GM03348 (cell line): ENCODE results near the gene NRIP2.

Experiments used
- DNase-seq: peaks from one replicate; pipeline ENCODE4 v3.0.0; 2012; ENCODE audit warnings: low spot score

Gene NRIP2

GRCh38 chr12:2804393-2805142 is 30.3 kb downstream of the NRIP2 start:
- DNase-seq: peak; percentile 71

DNA sequence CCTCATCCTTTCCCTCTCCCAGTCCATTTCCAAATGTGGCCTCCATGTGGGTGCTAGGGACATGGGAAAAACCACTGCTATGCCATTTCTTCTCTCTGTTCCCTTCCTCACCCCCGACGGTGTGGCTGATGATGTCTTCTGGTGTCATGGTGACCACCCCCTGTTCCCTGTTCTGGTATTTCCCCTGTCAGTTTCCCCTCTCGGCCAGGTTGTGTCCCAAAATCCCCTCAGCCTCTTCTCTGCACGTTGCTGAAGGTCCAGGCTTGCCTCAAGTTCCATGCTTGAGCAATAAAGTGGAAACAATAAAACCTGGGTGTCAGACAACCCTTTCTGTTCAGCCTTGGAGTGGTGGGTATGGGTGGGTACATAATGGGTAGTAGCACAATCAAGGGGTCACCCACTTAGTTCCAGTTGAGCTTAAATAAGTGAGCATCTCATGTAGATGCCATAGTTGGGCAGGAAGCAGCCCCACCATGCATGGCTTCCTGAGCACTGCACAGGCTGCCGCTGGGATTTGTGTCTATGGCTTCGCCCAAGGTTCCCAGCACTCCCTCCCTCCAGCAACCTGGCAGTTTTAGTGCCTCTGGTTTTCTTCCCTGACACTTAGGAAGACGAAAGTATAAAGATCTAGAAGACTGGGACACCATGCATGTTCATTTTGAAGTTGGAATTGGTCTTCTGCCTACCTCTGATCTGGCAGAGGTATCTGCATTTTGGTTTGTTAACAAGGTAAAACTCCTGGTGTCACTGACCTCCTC is 31.0 kb downstream of the NRIP2 start:
- no peak for DNase-seq

- no peak for DNase-seq
Observed at GRCh38 chr12:2801044-2801783, 33.6 kb downstream of the NRIP2 start.

DNA sequence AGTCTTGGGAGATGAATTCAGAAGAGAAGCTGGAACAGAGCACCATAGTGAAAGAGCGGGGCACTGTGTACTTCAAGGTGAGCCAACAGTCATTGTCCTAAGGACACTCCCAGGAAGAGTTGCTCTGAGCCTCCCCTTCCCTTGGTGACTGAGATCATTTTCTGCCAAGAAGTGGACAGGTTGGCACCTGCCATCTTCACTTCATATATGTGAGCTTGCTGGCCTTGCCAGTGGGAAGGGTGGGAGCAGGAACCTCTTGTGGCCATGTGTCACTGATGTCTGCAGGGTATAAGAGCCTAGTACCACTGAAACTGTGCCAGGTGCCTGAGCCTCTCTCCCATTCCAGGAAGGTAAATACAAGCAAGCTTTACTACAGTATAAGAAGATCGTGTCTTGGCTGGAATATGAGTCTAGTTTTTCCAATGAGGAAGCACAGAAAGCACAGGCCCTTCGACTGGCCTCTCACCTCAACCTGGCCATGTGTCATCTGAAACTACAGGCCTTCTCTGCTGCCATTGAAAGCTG is 34.7 kb downstream of the NRIP2 start:
- DNase-seq: no peak

DNA sequence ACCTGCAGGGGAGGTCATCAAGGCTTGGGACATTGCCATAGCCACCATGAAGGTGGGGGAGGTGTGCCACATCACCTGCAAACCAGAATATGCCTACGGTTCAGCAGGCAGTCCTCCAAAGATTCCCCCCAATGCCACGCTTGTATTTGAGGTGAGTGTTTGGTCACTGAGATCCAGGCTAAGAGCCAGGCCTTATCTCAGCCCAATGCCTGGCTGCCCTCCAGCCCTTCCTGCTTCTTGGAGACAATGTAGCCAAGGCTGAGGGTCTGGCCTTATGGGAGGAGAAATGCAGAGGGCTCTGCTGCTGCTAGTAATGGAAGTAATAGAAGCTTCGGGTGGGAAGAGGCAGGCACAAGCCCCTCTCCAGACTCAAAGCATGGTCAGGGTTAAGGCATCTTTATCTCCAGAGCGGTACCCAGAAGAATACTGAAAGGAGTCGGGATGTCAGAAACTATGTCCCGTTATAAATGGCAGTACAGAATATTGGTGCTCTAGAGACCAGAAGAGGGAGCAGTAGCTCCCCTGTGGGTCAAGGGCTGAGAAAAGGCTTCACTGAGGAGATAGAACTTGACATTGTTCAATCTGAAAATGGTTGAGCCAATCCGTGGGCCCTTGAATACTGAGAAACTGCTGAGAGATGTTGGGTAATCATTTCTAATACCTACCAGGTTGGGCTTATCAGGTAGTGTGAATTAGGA is 37.0 kb downstream of the NRIP2 start:
- DNase-seq: no peak

GRCh38 chr12:2796187-2796666 is 38.6 kb downstream of the NRIP2 start:
- no peak for DNase-seq

- peak; percentile 96 for DNase-seq
Observed at GRCh38 chr12:2795291-2796186, 39.3 kb downstream of the NRIP2 start.

DNA sequence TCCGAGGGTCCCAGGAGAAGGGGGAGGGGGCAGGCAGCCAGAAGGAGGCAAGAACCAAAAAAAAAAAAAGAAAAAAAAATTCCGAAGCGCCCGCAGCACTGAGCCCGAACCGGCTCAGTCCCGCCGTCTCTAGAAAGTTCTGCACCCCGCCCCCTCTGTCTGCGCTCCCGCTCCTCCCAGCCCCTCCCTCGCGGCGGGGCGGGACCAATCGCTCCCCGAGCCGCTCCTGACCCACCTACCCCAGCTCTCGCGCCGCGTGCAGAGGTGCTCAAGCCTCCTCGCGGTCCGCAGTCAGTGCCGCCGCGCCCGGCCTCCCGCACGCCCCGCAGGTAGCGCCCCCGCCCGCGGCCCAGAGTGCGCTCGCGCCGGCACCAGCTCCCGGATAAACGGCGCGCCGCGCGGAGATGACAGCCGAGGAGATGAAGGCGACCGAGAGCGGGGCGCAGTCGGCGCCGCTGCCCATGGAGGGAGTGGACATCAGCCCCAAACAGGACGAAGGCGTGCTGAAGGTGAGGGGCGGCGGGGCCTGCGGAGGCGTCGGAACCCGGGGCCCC is 40.0 kb downstream of the NRIP2 start, which contains the start of gene FKBP4:
Gene FKBP4, plus strand, starts transcription at position 235 of the 554 bp plus-strand sequence. Its CDS starts 170 bp downstream, at position 405.
- peak; percentile 97 for DNase-seq

DNA sequence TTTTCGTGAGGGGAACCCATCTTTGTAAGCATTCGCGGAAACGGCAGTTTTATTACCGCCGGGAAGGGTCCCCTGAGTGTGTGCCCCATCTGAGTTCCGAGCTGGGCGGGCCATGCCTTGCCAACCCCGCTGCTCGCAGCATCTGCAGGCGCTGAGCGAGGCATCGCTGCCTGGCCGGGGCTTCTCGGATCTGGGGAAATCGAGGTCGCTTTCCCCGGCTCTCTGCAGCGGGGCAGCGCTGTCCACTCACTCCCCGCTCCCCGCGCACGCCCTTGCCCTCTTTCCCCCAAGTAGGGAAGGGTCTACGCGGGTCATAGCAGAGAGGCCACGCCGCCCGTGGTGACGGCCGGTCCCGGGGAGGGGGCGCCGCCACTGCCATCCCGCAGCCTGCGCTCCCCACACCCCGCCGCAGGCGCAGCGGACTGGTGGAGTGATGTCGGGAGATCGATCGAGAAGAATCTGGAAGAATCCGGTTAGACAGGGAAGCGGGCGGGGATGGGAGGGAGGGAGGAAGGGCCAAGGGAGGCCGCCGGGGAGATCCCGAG is 40.6 kb downstream of the NRIP2 start:
- peak; percentile 81 for DNase-seq

GRCh38 chr12:2793561-2793960 is 41.3 kb downstream of the NRIP2 start:
- DNase-seq: no peak

DNA sequence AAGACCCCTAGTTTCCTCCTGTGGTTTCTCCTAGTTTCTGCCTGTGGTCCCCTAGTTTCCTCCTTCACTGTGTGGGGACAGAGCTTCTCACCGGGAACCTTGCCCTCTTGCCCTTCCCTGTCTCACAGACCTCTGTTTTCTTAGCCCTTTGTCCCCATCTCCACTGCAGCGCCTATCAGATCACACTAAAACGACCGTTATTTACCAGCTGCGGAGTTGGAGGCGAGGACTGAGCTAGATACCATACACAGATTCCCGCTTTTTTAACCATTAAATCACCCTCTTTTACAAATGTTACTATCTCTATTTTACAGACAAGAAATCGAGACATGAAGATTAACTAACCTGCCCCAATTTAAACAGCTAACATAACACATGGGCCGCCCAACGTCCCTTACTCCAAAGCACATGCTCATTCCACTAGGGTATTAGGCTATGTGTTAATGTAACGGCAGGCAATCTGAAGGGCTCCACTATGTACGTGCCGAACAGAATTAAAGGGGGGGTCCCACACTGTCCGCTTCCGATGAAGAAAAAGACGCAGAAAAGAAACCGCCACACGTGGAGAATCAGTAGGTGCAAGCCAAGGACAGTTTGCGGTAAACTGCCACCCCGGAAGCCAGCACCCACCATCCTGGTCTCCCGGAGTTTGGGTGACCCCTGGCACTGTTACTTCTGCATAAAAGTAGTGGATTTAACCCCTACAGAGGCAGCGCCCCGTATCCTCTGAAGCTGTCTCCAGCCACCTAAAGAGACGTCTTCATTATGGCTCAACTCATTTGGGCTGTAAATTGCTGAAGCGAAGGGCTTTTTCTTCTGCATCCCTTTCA is 41.9 kb downstream of the NRIP2 start:
- no peak for DNase-seq

DNA sequence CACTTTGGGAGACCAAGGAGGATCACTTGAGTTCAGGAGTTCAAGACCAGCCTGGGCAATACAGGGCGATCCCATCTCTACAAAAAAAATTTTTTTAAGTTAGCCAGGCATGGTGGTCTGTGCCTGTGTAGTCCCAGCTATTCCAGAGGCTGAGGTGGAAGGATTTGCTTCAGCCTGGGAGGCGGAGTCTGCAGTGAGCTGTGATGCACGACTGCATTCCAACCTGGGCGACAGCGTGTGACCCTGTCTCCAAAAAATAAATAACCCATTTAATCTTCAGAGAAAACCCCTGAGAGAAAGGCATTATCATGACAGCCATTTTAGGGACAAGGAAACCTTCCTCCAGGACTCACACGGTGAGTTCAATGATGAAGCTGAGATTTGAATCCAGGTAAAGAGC is 43.7 kb downstream of the NRIP2 start:
- DNase-seq: no peak

- no peak for DNase-seq
Observed at GRCh38 chr12:2785017-2785416, 49.8 kb downstream of the NRIP2 start.

- DNase-seq: peak; percentile 83
Observed at GRCh38 chr12:2783936-2784600, 50.8 kb downstream of the NRIP2 start.

GRCh38 chr12:2779281-2779680 is 55.6 kb downstream of the NRIP2 start:
- no peak for DNase-seq

GRCh38 chr12:2776129-2776806 is 58.6 kb downstream of the NRIP2 start:
- no peak for DNase-seq

- no peak for DNase-seq
Observed at GRCh38 chr12:2775431-2775830, 59.4 kb downstream of the NRIP2 start.
